ENCODE data around the gene CTTNBP2. TPM values are rescaled to one million over a fixed set of nuclear protein-coding genes. Genes with fewer than 3 reads are reported as not detected.

CTTNBP2 gene
- total and polyA plus RNA-seq, 5 donors from 2014 or later = not detected

GRCh38 chr7:117790731-117791130 lies 82.5 kb downstream of the CTTNBP2 start:
- Mint-ChIP-seq H3K36me3 (no peaks in the 10 kb centered on the region), H3K4me3 (no peak overlapping the region), H3K27ac (no peak overlapping the region), H3K27me3 (no peaks in the 10 kb centered on the region), H3K9me3 (peaks cover 0 to 1% (median 0%) of the 10 kb centered on the region in 7 donors), H3K4me1 (no peaks in the 10 kb centered on the region)
- Histone ChIP-seq H3K9me3 (ENCODE audit: control insufficient read depth in 2 of 2, low read length in 2 of 2) (no peaks in the 10 kb centered on the region), H3K27ac (ENCODE audit: insufficient read depth, low read length, poor library complexity, severe bottlenecking) (no peak overlapping the region), H3K27me3 (ENCODE audit: control insufficient read depth, insufficient read depth, low read length) (no peaks in the 10 kb centered on the region), H3K36me3 (ENCODE audit: control insufficient read depth, insufficient read depth, low read length) (no peaks in the 10 kb centered on the region), H3K4me3 (ENCODE audit: low read depth, low read length) (no peak overlapping the region), H3K4me1 (ENCODE audit: control insufficient read depth, insufficient read depth, low read length, poor library complexity, severe bottlenecking) (no peaks in the 10 kb centered on the region)
- no peak for ATAC-seq (ENCODE audit: low read depth in 2 of 2)
- DNase-seq = no peak

GRCh38 chr7:117790251-117790650 lies 83.0 kb downstream of the CTTNBP2 start:
- Histone ChIP-seq H3K27me3 (ENCODE audit: control insufficient read depth, insufficient read depth, low read length) (no peaks in the 10 kb centered on the region), H3K27ac (ENCODE audit: insufficient read depth, low read length, poor library complexity, severe bottlenecking) (no peak overlapping the region), H3K4me1 (ENCODE audit: control insufficient read depth, insufficient read depth, low read length, poor library complexity, severe bottlenecking) (no peaks in the 10 kb centered on the region), H3K36me3 (ENCODE audit: control insufficient read depth, insufficient read depth, low read length) (no peaks in the 10 kb centered on the region), H3K9me3 (ENCODE audit: control insufficient read depth in 2 of 2, low read length in 2 of 2) (no peaks in the 10 kb centered on the region), H3K4me3 (ENCODE audit: low read depth, low read length) (no peak overlapping the region)
- no peaks in the 10 kb centered on the region for H3K4me1 Mint-ChIP-seq
- no peaks in the 10 kb centered on the region for H3K36me3 Mint-ChIP-seq
- ATAC-seq (ENCODE audit: low read depth in 2 of 2) = no peak
- H3K27ac Mint-ChIP-seq = no peak overlapping the region
- no peaks in the 10 kb centered on the region for H3K27me3 Mint-ChIP-seq
- peaks cover 0 to 1% (median 0%) of the 10 kb centered on the region in 7 donors for H3K9me3 Mint-ChIP-seq
- H3K4me3 Mint-ChIP-seq = no peak overlapping the region
- DNase-seq = no peak

- H3K27me3 Mint-ChIP-seq = no peaks in the 10 kb centered on the region
- no peak overlapping the region for H3K27ac Mint-ChIP-seq
- Histone ChIP-seq H3K36me3 (ENCODE audit: control insufficient read depth, insufficient read depth, low read length) (no peaks in the 10 kb centered on the region), H3K9me3 (ENCODE audit: control insufficient read depth in 2 of 2, low read length in 2 of 2) (no peaks in the 10 kb centered on the region), H3K4me3 (ENCODE audit: low read depth, low read length) (no peak overlapping the region), H3K4me1 (ENCODE audit: control insufficient read depth, insufficient read depth, low read length, poor library complexity, severe bottlenecking) (no peaks in the 10 kb centered on the region), H3K27me3 (ENCODE audit: control insufficient read depth, insufficient read depth, low read length) (no peaks in the 10 kb centered on the region), H3K27ac (ENCODE audit: insufficient read depth, low read length, poor library complexity, severe bottlenecking) (no peak overlapping the region)
- peak overlapping the region in 1 of 4 donors; percentile 21 for H3K4me3 Mint-ChIP-seq
- H3K36me3 Mint-ChIP-seq = no peaks in the 10 kb centered on the region
- ATAC-seq (ENCODE audit: low read depth in 2 of 2) (no peak), DNase-seq (no peak)
- H3K4me1 Mint-ChIP-seq = no peaks in the 10 kb centered on the region
- no peaks in the 10 kb centered on the region for H3K9me3 Mint-ChIP-seq
Measured at GRCh38 chr7:117785431-117785830, 87.8 kb downstream of the CTTNBP2 start.

GRCh38 chr7:117784315-117784714 lies 88.9 kb downstream of the CTTNBP2 start:
- Mint-ChIP-seq H3K27ac (no peak overlapping the region), H3K9me3 (no peaks in the 10 kb centered on the region), H3K27me3 (no peaks in the 10 kb centered on the region), H3K4me1 (no peaks in the 10 kb centered on the region), H3K36me3 (no peaks in the 10 kb centered on the region), H3K4me3 (no peak overlapping the region)
- Histone ChIP-seq H3K4me3 (ENCODE audit: low read depth, low read length) (no peak overlapping the region), H3K27ac (ENCODE audit: insufficient read depth, low read length, poor library complexity, severe bottlenecking) (no peak overlapping the region), H3K36me3 (ENCODE audit: control insufficient read depth, insufficient read depth, low read length) (no peaks in the 10 kb centered on the region), H3K9me3 (ENCODE audit: control insufficient read depth in 2 of 2, low read length in 2 of 2) (no peaks in the 10 kb centered on the region), H3K27me3 (ENCODE audit: control insufficient read depth, insufficient read depth, low read length) (no peaks in the 10 kb centered on the region), H3K4me1 (ENCODE audit: control insufficient read depth, insufficient read depth, low read length, poor library complexity, severe bottlenecking) (no peaks in the 10 kb centered on the region)
- no peak for DNase-seq
- no peak for ATAC-seq (ENCODE audit: low read depth in 2 of 2)

GRCh38 chr7:117782761-117783160 lies 90.5 kb downstream of the CTTNBP2 start:
- Mint-ChIP-seq H3K27me3 (no peaks in the 10 kb centered on the region), H3K4me3 (no peak overlapping the region), H3K9me3 (no peaks in the 10 kb centered on the region), H3K36me3 (no peaks in the 10 kb centered on the region), H3K27ac (no peak overlapping the region), H3K4me1 (no peaks in the 10 kb centered on the region)
- no peaks in the 10 kb centered on the region for H3K36me3 ChIP-seq (ENCODE audit: control insufficient read depth, insufficient read depth, low read length)
- no peak for DNase-seq
- ATAC-seq (ENCODE audit: low read depth in 2 of 2) = no peak
- no peak overlapping the region for H3K4me3 ChIP-seq (ENCODE audit: low read depth, low read length)
- H3K9me3 ChIP-seq (ENCODE audit: control insufficient read depth in 2 of 2, low read length in 2 of 2) = no peaks in the 10 kb centered on the region
- no peak overlapping the region for H3K27ac ChIP-seq (ENCODE audit: insufficient read depth, low read length, poor library complexity, severe bottlenecking)
- no peaks in the 10 kb centered on the region for H3K4me1 ChIP-seq (ENCODE audit: control insufficient read depth, insufficient read depth, low read length, poor library complexity, severe bottlenecking)
- no peaks in the 10 kb centered on the region for H3K27me3 ChIP-seq (ENCODE audit: control insufficient read depth, insufficient read depth, low read length)

- no peak for ATAC-seq (ENCODE audit: low read depth in 2 of 2)
- Histone ChIP-seq H3K36me3 (ENCODE audit: control insufficient read depth, insufficient read depth, low read length) (no peaks in the 10 kb centered on the region), H3K27me3 (ENCODE audit: control insufficient read depth, insufficient read depth, low read length) (no peaks in the 10 kb centered on the region), H3K9me3 (ENCODE audit: control insufficient read depth in 2 of 2, low read length in 2 of 2) (no peaks in the 10 kb centered on the region), H3K27ac (ENCODE audit: insufficient read depth, low read length, poor library complexity, severe bottlenecking) (no peak overlapping the region), H3K4me1 (ENCODE audit: control insufficient read depth, insufficient read depth, low read length, poor library complexity, severe bottlenecking) (no peaks in the 10 kb centered on the region), H3K4me3 (ENCODE audit: low read depth, low read length) (no peak overlapping the region)
- peaks cover 0 to under 1% (median 0%) of the 10 kb centered on the region in 7 donors for H3K9me3 Mint-ChIP-seq
- DNase-seq = no peak
- H3K4me1 Mint-ChIP-seq = no peaks in the 10 kb centered on the region
- no peak overlapping the region for H3K4me3 Mint-ChIP-seq
- H3K27ac Mint-ChIP-seq = no peak overlapping the region
- H3K27me3 Mint-ChIP-seq = no peaks in the 10 kb centered on the region
- no peaks in the 10 kb centered on the region for H3K36me3 Mint-ChIP-seq
Measured at GRCh38 chr7:117781707-117782106, 91.5 kb downstream of the CTTNBP2 start.

GRCh38 chr7:117780832-117781231 lies 92.4 kb downstream of the CTTNBP2 start:
- H3K36me3 ChIP-seq (ENCODE audit: control insufficient read depth, insufficient read depth, low read length) = no peaks in the 10 kb centered on the region
- ATAC-seq (ENCODE audit: low read depth in 2 of 2) = no peak
- no peaks in the 10 kb centered on the region for H3K4me1 ChIP-seq (ENCODE audit: control insufficient read depth, insufficient read depth, low read length, poor library complexity, severe bottlenecking)
- no peak for DNase-seq
- Mint-ChIP-seq H3K27me3 (no peaks in the 10 kb centered on the region), H3K4me1 (no peaks in the 10 kb centered on the region), H3K9me3 (peaks cover 0 to 2% (median 0%) of the 10 kb centered on the region in 7 donors), H3K27ac (no peak overlapping the region), H3K4me3 (no peak overlapping the region), H3K36me3 (no peaks in the 10 kb centered on the region)
- no peaks in the 10 kb centered on the region for H3K27me3 ChIP-seq (ENCODE audit: control insufficient read depth, insufficient read depth, low read length)
- H3K4me3 ChIP-seq (ENCODE audit: low read depth, low read length) = no peak overlapping the region
- no peaks in the 10 kb centered on the region for H3K9me3 ChIP-seq (ENCODE audit: control insufficient read depth in 2 of 2, low read length in 2 of 2)
- no peak overlapping the region for H3K27ac ChIP-seq (ENCODE audit: insufficient read depth, low read length, poor library complexity, severe bottlenecking)

GRCh38 chr7:117777335-117778142 lies 95.7 kb downstream of the CTTNBP2 start:
- H3K4me1 ChIP-seq (ENCODE audit: control insufficient read depth, insufficient read depth, low read length, poor library complexity, severe bottlenecking) = no peaks in the 10 kb centered on the region
- no peak for ATAC-seq (ENCODE audit: low read depth in 2 of 2)
- H3K36me3 ChIP-seq (ENCODE audit: control insufficient read depth, insufficient read depth, low read length) = no peaks in the 10 kb centered on the region
- peaks cover 0 to 2% (median 0%) of the 10 kb centered on the region in 7 donors for H3K9me3 Mint-ChIP-seq
- H3K4me3 ChIP-seq (ENCODE audit: low read depth, low read length) = no peak overlapping the region
- no peak for DNase-seq
- H3K27ac ChIP-seq (ENCODE audit: insufficient read depth, low read length, poor library complexity, severe bottlenecking) = no peak overlapping the region
- H3K36me3 Mint-ChIP-seq = no peaks in the 10 kb centered on the region
- H3K27ac Mint-ChIP-seq = no peak overlapping the region
- no peak overlapping the region for H3K4me3 Mint-ChIP-seq
- no peaks in the 10 kb centered on the region for H3K27me3 Mint-ChIP-seq
- no peaks in the 10 kb centered on the region for H3K9me3 ChIP-seq (ENCODE audit: control insufficient read depth in 2 of 2, low read length in 2 of 2)
- H3K27me3 ChIP-seq (ENCODE audit: control insufficient read depth, insufficient read depth, low read length) = no peaks in the 10 kb centered on the region
- no peaks in the 10 kb centered on the region for H3K4me1 Mint-ChIP-seq

Measured in CD4-positive, CD25-positive, alpha-beta regulatory T cell (primary cell).